Right lung (tissue), 5 donors: Measurements from ENCODE around the gene RYR2. TPM values are rescaled to one million over a fixed set of nuclear protein-coding genes. Genes with fewer than 3 reads are reported as not detected.
A peak's percentile ranks its signal among the peaks of the same experiment; 100 is the strongest.
"Not testable (repeated sequence)": the region's sequence is repeated elsewhere in the genome, so short reads cannot be mapped to it uniquely, and the experiment has no call there.

Source experiments
- DNase-seq, 2 donors: peaks; one replicate each; pipeline ENCODE4 v3.0.0-alpha.2; 2013
- polyA plus RNA-seq, 5 donors: library from polyadenylated mRNA; unstranded; fragments of 120-200 nt; gene quantifications; one replicate each; pipeline versions ENCODE4 v1.2.1 to v1.2.3, GENCODE V29; 2013; ENCODE audit warnings: inconsistent platforms in 1 of 5, low replicate concordance in 1 of 5; ENCODE audit not compliant: insufficient read length in 5 of 5, insufficient read depth in 1 of 5

RYR2 gene
- polyA plus RNA-seq, 5 donors: 4.2 to 9.7 (median 7.9) TPM

GRCh38 chr1:237340892-237341291 is 298.9 kb downstream of the RYR2 start:
- DNase-seq: no peak

- DNase-seq: no peak
Measured at GRCh38 chr1:237341391-237341790, 299.4 kb downstream of the RYR2 start.

GRCh38 chr1:237342730-237343129 is 300.7 kb downstream of the RYR2 start:
- no peak for DNase-seq

GRCh38 chr1:237352747-237353146 is 310.8 kb downstream of the RYR2 start:
- DNase-seq: no peak

- DNase-seq: no peak
Measured at GRCh38 chr1:237353918-237354317, 311.9 kb downstream of the RYR2 start.

GRCh38 chr1:237355022-237355421 is 313.0 kb downstream of the RYR2 start:
- no peak for DNase-seq

- DNase-seq: no peak
Measured at GRCh38 chr1:237358555-237358954, 316.6 kb downstream of the RYR2 start.

GRCh38 chr1:237367758-237368157 is 325.8 kb downstream of the RYR2 start:
- DNase-seq: no peak

- not testable (repeated sequence) for DNase-seq
Measured at GRCh38 chr1:237371477-237371876, 329.5 kb downstream of the RYR2 start.

- peak in 1 of 2 donors; percentile 37 for DNase-seq
Measured at GRCh38 chr1:237383791-237384190, 341.8 kb downstream of the RYR2 start.

- no peak for DNase-seq
Measured at GRCh38 chr1:237384213-237384612, 342.2 kb downstream of the RYR2 start.

- DNase-seq: peak in 1 of 2 donors; percentile 21
Measured at GRCh38 chr1:237386362-237387143, 344.6 kb downstream of the RYR2 start.

GRCh38 chr1:237387144-237387505 is 345.1 kb downstream of the RYR2 start:
- DNase-seq: no peak

- DNase-seq: peak in 1 of 2 donors; percentile 42
Measured at GRCh38 chr1:237390823-237391222, 348.8 kb downstream of the RYR2 start.

- no peak for DNase-seq
Measured at GRCh38 chr1:237393632-237394031, 351.6 kb downstream of the RYR2 start.

GRCh38 chr1:237394281-237394680 is 352.3 kb downstream of the RYR2 start:
- DNase-seq: no peak

- no peak for DNase-seq
Measured at GRCh38 chr1:237396426-237396825, 354.4 kb downstream of the RYR2 start.

GRCh38 chr1:237398751-237399150 is 356.8 kb downstream of the RYR2 start:
- DNase-seq: no peak

GRCh38 chr1:237405912-237406311 is 363.9 kb downstream of the RYR2 start:
- DNase-seq: no peak

GRCh38 chr1:237411621-237412020 is 369.6 kb downstream of the RYR2 start:
- no peak for DNase-seq

- DNase-seq: no peak
Measured at GRCh38 chr1:237416924-237417655, 375.1 kb downstream of the RYR2 start.

GRCh38 chr1:237428809-237429208 is 386.8 kb downstream of the RYR2 start:
- DNase-seq: no peak

- DNase-seq: no peak
Measured at GRCh38 chr1:237429252-237429651, 387.3 kb downstream of the RYR2 start.
